K562 (cell line): Measurements from ENCODE around the gene SORCS2. TPM values are rescaled to one million over a fixed set of nuclear protein-coding genes. Genes with fewer than 3 reads are reported as not detected.

Experiments
- ATAC-seq: fragments of 200-7000 bp; cut with Tn5 transposase; 3 replicates; pipeline ENCODE4 v1.9.1; 2020; ENCODE audit warnings: moderate library complexity
- BruUV-seq: library from RNA; stranded (reverse); fragments of 400-500 nt; replicated peaks from 2 replicates; lab custom pipeline; 2021; lab: Mats Ljungman, UMichigan
- CTCF ChIA-PET: fragments of 300-600 bp; formaldehyde crosslinking; extraction: SDS; loops from one replicate; lab custom pipeline; 2021; ENCODE audit warnings: low intra/inter-chr PET ratio; lab: Yijun Ruan, JAX
- POLR2A ChIA-PET: fragments of 300-600, 350-650 bp; sonication (Branson Sonifier 250); formaldehyde crosslinking; extraction: SDS; loops from one replicate; lab custom pipeline; 2021; ENCODE audit warnings: antibody characterized with exemption, inconsistent platforms; lab: Yijun Ruan, JAX
- DNase-seq, 4 experiments: peaks; one replicate each; pipeline versions ENCODE4 v3.0.0 to v3.0.0-alpha.2; 2011 to 2018; ENCODE audit warnings: low spot score in 3 of 4, mixed read lengths in 3 of 4; ENCODE audit errors: extremely low read depth in 1 of 4
- FAIRE-seq: peaks from 2 replicates; lab custom pipeline; 2011; peaks lifted over from hg19 to GRCh38; lab: Jason Lieb, UNC
- H2AFZ ChIP-seq: 2 replicates; pipeline ENCODE4 v1.6.0; 2011; ENCODE audit warnings: low read depth, low read length, control low read depth, inconsistent platforms
- H3K27ac ChIP-seq: fragments of 200-600 bp; 3 replicates; pipeline ENCODE4 v1.8.0; 2011; ENCODE audit warnings: low read depth, mild to moderate bottlenecking, control low read depth, inconsistent platforms, low read length, moderate library complexity, mixed read lengths; ENCODE audit errors: extremely low read depth
- H3K27me3 ChIP-seq, 2 experiments: fragments of 300-600 bp in 1 of 2; 2 replicates in 1 of 2; 3 replicates in 1 of 2; pipeline versions ENCODE4 v1.6.0 to v1.8.0; 2011; ENCODE audit warnings: inconsistent platforms in 2 of 2, low read length in 2 of 2, mild to moderate bottlenecking in 1 of 2, mixed read lengths in 1 of 2, moderate library complexity in 1 of 2; ENCODE audit not compliant: control insufficient read depth in 2 of 2, insufficient read depth in 2 of 2
- H3K36me3 ChIP-seq: fragments of 300-600 bp; 3 replicates; pipeline ENCODE4 v1.8.0; 2011; ENCODE audit warnings: mild to moderate bottlenecking, low read length, inconsistent platforms; ENCODE audit not compliant: control insufficient read depth, insufficient read depth
- H3K4me1 ChIP-seq, 2 experiments: fragments of 200-600 bp in 1 of 2; replicated peaks in 1 of 2; 2 replicates in 1 of 2; 3 replicates in 1 of 2; pipeline versions ENCODE4 v1.5.1 to v1.8.0; 2011; ENCODE audit warnings: inconsistent platforms in 2 of 2, low read length in 2 of 2, mild to moderate bottlenecking in 1 of 2, mixed read lengths in 1 of 2, moderate library complexity in 1 of 2; ENCODE audit not compliant: control insufficient read depth in 2 of 2, insufficient read depth in 2 of 2
- H3K4me2 ChIP-seq: 2 replicates; pipeline ENCODE4 v1.6.1; 2011; ENCODE audit warnings: low read length, control low read depth, inconsistent platforms, mixed read lengths; ENCODE audit not compliant: insufficient read depth
- H3K4me3 ChIP-seq: fragments of 200-600 bp; sonication (generic), shearing (Covaris generic); 2 replicates; pipeline ENCODE4 v1.5.1; 2016; ENCODE audit warnings: control low read depth, inconsistent platforms
- H3K79me2 ChIP-seq: fragments of 200-600 bp; 3 replicates; pipeline ENCODE4 v1.8.0; 2011; ENCODE audit warnings: low read length, inconsistent platforms; ENCODE audit not compliant: control insufficient read depth, insufficient read depth
- H3K9ac ChIP-seq, 2 experiments: 2 replicates each; pipeline versions ENCODE4 v1.6.0 to v1.6.1; 2011; ENCODE audit warnings: low read depth in 2 of 2, low read length in 2 of 2, control low read depth in 1 of 2, inconsistent platforms in 1 of 2, mild to moderate bottlenecking in 1 of 2, mixed read lengths in 1 of 2; ENCODE audit not compliant: insufficient read depth in 1 of 2
- H3K9me1 ChIP-seq: one replicate; pipeline ENCODE4 v1.6.0; 2011; ENCODE audit warnings: inconsistent platforms, mild to moderate bottlenecking, low read length, moderate library complexity; ENCODE audit not compliant: control insufficient read depth, insufficient read depth
- H3K9me3 ChIP-seq: replicated peaks from 2 replicates; pipeline ENCODE4 v1.5.1; 2011; ENCODE audit warnings: low read depth, low read length, inconsistent platforms; ENCODE audit not compliant: control insufficient read depth, insufficient read depth
- H4K20me1 ChIP-seq: replicated peaks from 2 replicates; pipeline ENCODE4 v1.6.1; 2011; ENCODE audit warnings: low read length, inconsistent platforms, mixed read lengths; ENCODE audit not compliant: control insufficient read depth, insufficient read depth
- BDP1 ChIP-seq: IDR thresholded peaks from 3 replicates; pipeline ENCODE4 v1.6.1; 2011; ENCODE audit not compliant: insufficient read length, insufficient read depth
- FOXJ2 ChIP-seq: fragments of 200-800 bp; sonication (Bioruptor generic); IDR thresholded peaks from 2 replicates; pipeline ENCODE4 v1.6.1; 2016; ENCODE audit warnings: missing genetic modification characterization, missing compliant biosample characterization
- TAF9B ChIP-seq: fragments of 450-650 bp; IDR thresholded peaks from 2 replicates; pipeline ENCODE4 v1.6.1; 2018; ENCODE audit warnings: mild to moderate bottlenecking; ENCODE audit not compliant: partially characterized antibody
- ZNF511 ChIP-seq: sonication (generic); formaldehyde crosslinking; IDR thresholded peaks from 2 replicates; pipeline ENCODE4 v1.8.0; 2022; ENCODE audit warnings: mild to moderate bottlenecking, missing genetic modification reagents
- WGBS: fragments of 100-300 bp; shearing (Covaris generic); methylation state at CpG from one replicate; pipeline ENCODE4 v1.1.6; 2016; ENCODE audit warnings: low coverage, mixed read lengths; ENCODE audit not compliant: insufficient coverage; ENCODE audit errors: missing lambda C conversion rate; 5-methylcytosine and 5-hydroxymethylcytosine counted together
- in situ Hi-C: fragments of 300-500 bp; cut with MboI; formaldehyde crosslinking; loops from 4 replicates; pipeline ENCODE4 v1.15.0; 2018; ENCODE audit warnings: inconsistent platforms, mixed read lengths
- intact Hi-C: fragments of 100-400 bp; cut with micrococcal nuclease; formaldehyde crosslinking; loops from 2 replicates; pipeline ENCODE4 v1.14.2; 2022
- polyA plus RNA-seq, 8 experiments: library from polyadenylated mRNA; depleted of rRNA in 4 of 8; stranded (reverse) in 5 of 8; unstranded in 3 of 8; fragments of >200 nt; fragmentation: Nextera tagmentation in 2 of 8; fragmentation: Illumina TruSeq in 1 of 8; extraction: Ambion mirVana in 2 of 8; extraction: Trizol in 1 of 8; gene quantifications; 2 replicates each; pipeline versions ENCODE4 v1.2.1 to v1.2.3, GENCODE V29; 2011 to 2014; ENCODE audit warnings: inconsistent platforms in 1 of 8, missing spikeins in 1 of 8
- total RNA-seq, 7 experiments: library from RNA; depleted of rRNA in 6 of 7; stranded (reverse); fragments of >200 nt in 6 of 7; fragmentation: Illumina TruSeq in 2 of 7; extraction: Trizol in 2 of 7; gene quantifications; 2 replicates each; pipeline versions ENCODE4 v1.2.1 to v1.2.3, GENCODE V29; 2011 to 2021; ENCODE audit warnings: low replicate concordance in 1 of 7
- TF ChIP-seq, protein P1 (sequence below): fragments of 250-450 bp; sonication (Bioruptor Pico); IDR thresholded peaks from 2 replicates; pipeline ENCODE4 v1.8.0; 2022; ENCODE audit warnings: moderate library complexity, mild to moderate bottlenecking, inconsistent platforms

Gene SORCS2
- total and polyA plus RNA-seq, 9 of the 15 experiments (the other 6 are each of a cell fraction or from before 2014, with no cell fraction given), result not detected

GRCh38 chr4:7558436-7558835 lies 366.1 kb downstream of the SORCS2 start:
- no peaks in the 10 kb centered on the region for H3K79me2 ChIP-seq
- H2AFZ ChIP-seq, result no peak overlapping the region
- WGBS, result 2% methylated on average over 7 of the region's 7 CpGs
- FAIRE-seq (no peak), ATAC-seq (no peak), DNase-seq (no peak)
- H3K9ac ChIP-seq, result no peak overlapping the region
- in situ Hi-C loops (no loop called here), intact Hi-C loops (no loop called here)
- H3K9me1 ChIP-seq, result no peaks in the 10 kb centered on the region
- no peak overlapping the region for H3K4me3 ChIP-seq
- no peak overlapping the region for H3K27ac ChIP-seq
- TF ChIP-seq BDP1 (no peak), FOXJ2 (tag) (no peak), TAF9B (no peak)
- TF ChIP-seq, protein P1, sequence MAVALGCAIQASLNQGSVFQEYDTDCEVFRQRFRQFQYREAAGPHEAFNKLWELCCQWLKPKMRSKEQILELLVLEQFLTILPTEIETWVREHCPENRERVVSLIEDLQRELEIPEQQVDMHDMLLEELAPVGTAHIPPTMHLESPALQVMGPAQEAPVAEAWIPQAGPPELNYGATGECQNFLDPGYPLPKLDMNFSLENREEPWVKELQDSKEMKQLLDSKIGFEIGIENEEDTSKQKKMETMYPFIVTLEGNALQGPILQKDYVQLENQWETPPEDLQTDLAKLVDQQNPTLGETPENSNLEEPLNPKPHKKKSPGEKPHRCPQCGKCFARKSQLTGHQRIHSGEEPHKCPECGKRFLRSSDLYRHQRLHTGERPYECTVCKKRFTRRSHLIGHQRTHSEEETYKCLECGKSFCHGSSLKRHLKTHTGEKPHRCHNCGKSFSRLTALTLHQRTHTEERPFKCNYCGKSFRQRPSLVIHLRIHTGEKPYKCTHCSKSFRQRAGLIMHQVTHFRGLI (CRISPR knock-in tag), result no peak
- no peaks in the 10 kb centered on the region for H3K36me3 ChIP-seq
- CTCF ChIA-PET, result no interaction called here
- H3K4me1 ChIP-seq, result no peaks in the 10 kb centered on the region; a peak in 1 of 5 replicates
- no peaks in the 10 kb centered on the region for H3K9me3 ChIP-seq
- H4K20me1 ChIP-seq, result no peaks in the 10 kb centered on the region
- BruUV-seq, result no TSS peak
- POLR2A ChIA-PET, result no interaction called here
- H3K27me3 ChIP-seq, result no peaks in the 10 kb centered on the region
- H3K4me2 ChIP-seq, result no peak overlapping the region

DNA sequence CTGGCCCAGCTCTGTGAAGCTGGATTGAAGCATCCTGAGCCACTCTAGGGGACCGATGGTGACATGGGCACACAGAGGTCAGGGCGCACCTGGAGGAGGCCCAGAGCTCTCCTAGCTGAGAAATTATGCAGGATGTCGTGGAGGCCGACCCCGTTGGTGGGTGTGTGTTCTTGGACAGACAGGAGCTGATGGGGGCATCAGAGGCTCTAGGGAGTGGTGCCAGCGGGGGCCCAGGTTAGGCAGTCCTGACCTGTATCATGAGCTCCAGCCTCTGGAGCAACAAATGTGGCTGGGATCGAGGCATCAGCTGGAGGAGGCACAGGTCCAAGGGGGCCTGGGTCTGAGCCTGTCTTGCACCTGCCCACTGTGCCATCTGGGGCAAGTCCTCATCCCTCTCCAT lies 367.0 kb downstream of the SORCS2 start:
- no TSS peak for BruUV-seq
- Histone ChIP-seq H3K9me3 (no peaks in the 10 kb centered on the region), H3K9me1 (no peaks in the 10 kb centered on the region), H3K4me1 (no peaks in the 10 kb centered on the region; a peak in 1 of 5 replicates), H3K9ac (no peak overlapping the region), H2AFZ (no peak overlapping the region), H4K20me1 (no peaks in the 10 kb centered on the region), H3K27ac (no peak overlapping the region), H3K4me2 (no peak overlapping the region), H3K27me3 (no peaks in the 10 kb centered on the region)
- ATAC-seq (no peak), DNase-seq (no peak), FAIRE-seq (no peak)
- in situ Hi-C loops, result no loop called here
- POLR2A ChIA-PET, result interaction anchor here (0.6 kb wide), 1 partner anchor 40 kb away, joined by 3 read pairs; no protein-coding TSS in a partner anchor
- WGBS, result 0% methylated on average over 7 of the region's 7 CpGs
- intact Hi-C loops, result no loop called here
- TF ChIP-seq ZNF511 (CRISPR knock-in tag), result no peak
- TF ChIP-seq, all 486 proteins: peak for 0
- CTCF ChIA-PET, result no interaction called here
- Histone ChIP-seq H3K36me3 (no peaks in the 10 kb centered on the region), H3K79me2 (no peaks in the 10 kb centered on the region), H3K4me3 (no peak overlapping the region)
